AG04449 (cell line): ENCODE data around the gene RBM25.
"Not testable (repeated sequence)": the region's sequence is repeated elsewhere in the genome, so short reads cannot be mapped to it uniquely, and the experiment has no call there.

Experiments used
- CTCF ChIA-PET: fragments of 350-600 bp; formaldehyde crosslinking; extraction: SDS; loops from one replicate; lab custom pipeline; 2021; ENCODE audit warnings: antibody characterized with exemption; lab: Yijun Ruan, JAX
- POLR2A ChIA-PET: fragments of 400-600, 350-600 bp; formaldehyde crosslinking; extraction: SDS; loops from one replicate; lab custom pipeline; 2020; ENCODE audit warnings: antibody characterized with exemption, inconsistent platforms; lab: Yijun Ruan, JAX
- DNase-seq: peaks from one replicate; pipeline ENCODE4 v3.0.0-alpha.2; 2010; ENCODE audit warnings: low read depth, low spot score
- H3K4me3 ChIP-seq: 2 replicates; pipeline ENCODE4 v1.5.1; 2011; ENCODE audit warnings: low read depth, mild to moderate bottlenecking, control low read depth, low read length
- CTCF ChIP-seq: IDR thresholded peaks from one replicate; pipeline ENCODE4 v1.5.1; 2011; ENCODE audit warnings: mild to moderate bottlenecking, moderate library complexity, low read length, control low read depth, inconsistent platforms; ENCODE audit not compliant: insufficient read depth; ENCODE audit errors: missing control alignments

Gene RBM25

GRCh38 chr14:73168274-73168673 lies 109.9 kb downstream of the RBM25 start:
- H3K4me3 ChIP-seq: no peak overlapping the region
- ChIA-PET CTCF (interaction anchor here (1.4 to 3.0 kb wide), 3 partner anchors 127 to 304 kb away, joined by 4 to 9 read pairs (median 8); no protein-coding TSS in a partner anchor), POLR2A (no interaction called here)
- no peak for TF ChIP-seq CTCF
- DNase-seq: no peak

- POLR2A ChIA-PET: interaction anchor here (0.6 kb wide), 1 partner anchor 61 kb away, joined by 4 read pairs; no protein-coding TSS in a partner anchor
- no peak for DNase-seq
- TF ChIP-seq CTCF: no peak
- CTCF ChIA-PET: interaction anchor here (1.4 to 3.0 kb wide), 2 partner anchors 127 to 303 kb away, joined by 4 to 9 read pairs; no protein-coding TSS in a partner anchor
- H3K4me3 ChIP-seq: no peak overlapping the region
Observed at GRCh38 chr14:73168691-73169090, 110.4 kb downstream of the RBM25 start.

GRCh38 chr14:73169855-73170254 lies 111.5 kb downstream of the RBM25 start:
- DNase-seq, POLR2A ChIA-PET, H3K4me3 ChIP-seq: not testable (repeated sequence)
- CTCF ChIA-PET: interaction anchor here (1.7 kb wide), 1 partner anchor 302 kb away, joined by 13 read pairs; no protein-coding TSS in a partner anchor

GRCh38 chr14:73170686-73171085 lies 112.4 kb downstream of the RBM25 start:
- TF ChIP-seq CTCF: no peak
- POLR2A ChIA-PET: no interaction called here
- H3K4me3 ChIP-seq: no peak overlapping the region
- DNase-seq: no peak
- CTCF ChIA-PET: interaction anchor here (0.5 to 1.7 kb wide), 4 partner anchors 124 to 400 kb away, joined by 3 to 13 read pairs (median 4); no protein-coding TSS in a partner anchor

- ChIA-PET POLR2A (no interaction called here), CTCF (interaction anchor here (0.8 to 5.4 kb wide), 24 partner anchors 11 to 307 kb away, joined by 3 to 133 read pairs (median 5); no protein-coding TSS in a partner anchor)
- no peak overlapping the region for H3K4me3 ChIP-seq
- no peak for TF ChIP-seq CTCF
- DNase-seq: no peak
Observed at GRCh38 chr14:73172500-73172899, 114.2 kb downstream of the RBM25 start.

GRCh38 chr14:73173092-73173735 lies 114.9 kb downstream of the RBM25 start:
- peak; percentile 37 for TF ChIP-seq CTCF
- DNase-seq: peak; percentile 23
- CTCF ChIA-PET: interaction anchor here (0.6 to 5.4 kb wide), 33 partner anchors 9 to 307 kb away, joined by 3 to 133 read pairs (median 5); no protein-coding TSS in a partner anchor
- no peak overlapping the region for H3K4me3 ChIP-seq
- POLR2A ChIA-PET: no interaction called here
